Neural cell (in vitro differentiated cells): Measurements from ENCODE around the gene CSNK1A1L. TPM values are rescaled to one million over a fixed set of nuclear protein-coding genes. Genes with fewer than 3 reads are reported as not detected.

Experiments used
- H2AFZ ChIP-seq: fragments of 200-600, 300-800 bp; sonication (generic), shearing (Covaris generic); 2 replicates; pipeline ENCODE4 v1.6.0; 2014; ENCODE audit warnings: low read depth, mild to moderate bottlenecking, antibody characterized with exemption, low read length, moderate library complexity
- H3F3A ChIP-seq: fragments of 200-600 bp; shearing (Covaris generic); 2 replicates; pipeline ENCODE4 v1.6.1; 2016; ENCODE audit warnings: mild to moderate bottlenecking, moderate library complexity, mixed read lengths, antibody characterized with exemption, low read length; ENCODE audit not compliant: insufficient read depth, poor library complexity, severe bottlenecking
- H3K27ac ChIP-seq: fragments of 200-600, 300-800 bp; sonication (generic), shearing (Covaris generic); 2 replicates; pipeline ENCODE4 v1.5.1; 2014; ENCODE audit warnings: mild to moderate bottlenecking, low read length, moderate library complexity
- H3K27me3 ChIP-seq: fragments of 300-800, 200-600 bp; sonication (generic), shearing (Covaris generic); 2 replicates; pipeline ENCODE4 v1.6.0; 2014; ENCODE audit warnings: mild to moderate bottlenecking, low read depth, low read length, moderate library complexity; ENCODE audit not compliant: insufficient read depth
- H3K36me3 ChIP-seq: fragments of 300-800, 200-600 bp; sonication (generic), shearing (Covaris generic); 2 replicates; pipeline ENCODE4 v1.5.1; 2014; ENCODE audit warnings: mild to moderate bottlenecking, antibody characterized with exemption, low read length, moderate library complexity; ENCODE audit not compliant: insufficient read depth
- H3K4me2 ChIP-seq: fragments of 300-800, 200-600 bp; sonication (generic), shearing (Covaris generic); 2 replicates; pipeline ENCODE4 v1.6.0; 2014; ENCODE audit warnings: mild to moderate bottlenecking, low read length
- H3K4me3 ChIP-seq: fragments of 300-800, 200-600 bp; sonication (generic), shearing (Covaris generic); 2 replicates; pipeline ENCODE4 v1.5.1; 2014; ENCODE audit warnings: mild to moderate bottlenecking, low read length, moderate library complexity
- H3K79me2 ChIP-seq: fragments of 200-600 bp; shearing (Covaris generic); replicated peaks from 2 replicates; pipeline ENCODE4 v1.6.0; 2014; ENCODE audit warnings: mild to moderate bottlenecking, low read length, moderate library complexity; ENCODE audit not compliant: insufficient read depth
- H3K9ac ChIP-seq: fragments of 300-800, 200-600 bp; sonication (generic), shearing (Covaris generic); 2 replicates; pipeline ENCODE4 v1.6.1; 2016; ENCODE audit warnings: mild to moderate bottlenecking, low read length, mixed read lengths
- H3K9me2 ChIP-seq: fragments of 200-600 bp; shearing (Covaris generic); 2 replicates; pipeline ENCODE4 v1.6.1; 2016; ENCODE audit warnings: mild to moderate bottlenecking, low read length, mixed read lengths; ENCODE audit not compliant: insufficient read depth
- H3K9me3 ChIP-seq: fragments of 200-600, 300-800 bp; sonication (generic), shearing (Covaris generic); 2 replicates; pipeline ENCODE4 v1.6.1; 2016; ENCODE audit warnings: mild to moderate bottlenecking, mixed run types, low read length, moderate library complexity, mixed read lengths
- H4K20me1 ChIP-seq: fragments of 200-600 bp; shearing (Covaris generic); 2 replicates; pipeline ENCODE4 v1.6.1; 2016; ENCODE audit warnings: mild to moderate bottlenecking, mixed run types; ENCODE audit not compliant: insufficient read depth
- CTCF ChIP-seq: fragments of 450-650 bp; IDR thresholded peaks from 2 replicates; pipeline ENCODE4 v1.5.1; 2014; ENCODE audit warnings: antibody characterized with exemption, mild to moderate bottlenecking, moderate library complexity; ENCODE audit not compliant: poor library complexity, severe bottlenecking
- EP300 ChIP-seq: fragments of 450-650 bp; conservative IDR thresholded peaks from 2 replicates; pipeline ENCODE4 v1.6.1; 2014; ENCODE audit warnings: antibody characterized with exemption, mild to moderate bottlenecking, moderate library complexity; ENCODE audit not compliant: poor library complexity, severe bottlenecking
- EZH2 ChIP-seq: fragments of 200-600, 300-800 bp; shearing (Covaris generic), sonication (generic); IDR thresholded peaks from 2 replicates; pipeline ENCODE4 v1.6.1; 2014; ENCODE audit warnings: antibody characterized with exemption, low read length, borderline replicate concordance, mild to moderate bottlenecking; ENCODE audit not compliant: insufficient read depth, poor library complexity, severe bottlenecking
- MXI1 ChIP-seq: fragments of 450-650 bp; conservative IDR thresholded peaks from 2 replicates; pipeline ENCODE4 v1.6.1; 2014; ENCODE audit warnings: antibody characterized with exemption, mild to moderate bottlenecking; ENCODE audit not compliant: poor library complexity, severe bottlenecking
- POLR2AphosphoS5 ChIP-seq: IDR thresholded peaks from 2 replicates; pipeline ENCODE4 v1.6.1; 2012
- RAD21 ChIP-seq: fragments of 450-650 bp; conservative IDR thresholded peaks from 2 replicates; pipeline ENCODE4 v1.6.1; 2014; ENCODE audit warnings: antibody characterized with exemption, mild to moderate bottlenecking, moderate library complexity
- SMC3 ChIP-seq: fragments of 450-650 bp; conservative IDR thresholded peaks from 2 replicates; pipeline ENCODE4 v1.6.1; 2014; ENCODE audit warnings: antibody characterized with exemption, mild to moderate bottlenecking, moderate library complexity; ENCODE audit not compliant: poor library complexity
- TAF1 ChIP-seq: IDR thresholded peaks from 2 replicates; pipeline ENCODE4 v1.6.1; 2012; ENCODE audit warnings: low read depth
- polyA plus RNA-seq: library from polyadenylated mRNA; depleted of rRNA; stranded (reverse); fragments of >200 nt; gene quantifications from 2 replicates; pipeline ENCODE4 v1.2.3, GENCODE V29; 2014
- TF ChIP-seq, protein P1 (sequence below): IDR thresholded peaks from 2 replicates; pipeline ENCODE4 v1.6.1; 2012; ENCODE audit warnings: borderline replicate concordance

The CSNK1A1L gene
- polyA plus RNA-seq, 1 donor from 2014 or later = not detected

DNA sequence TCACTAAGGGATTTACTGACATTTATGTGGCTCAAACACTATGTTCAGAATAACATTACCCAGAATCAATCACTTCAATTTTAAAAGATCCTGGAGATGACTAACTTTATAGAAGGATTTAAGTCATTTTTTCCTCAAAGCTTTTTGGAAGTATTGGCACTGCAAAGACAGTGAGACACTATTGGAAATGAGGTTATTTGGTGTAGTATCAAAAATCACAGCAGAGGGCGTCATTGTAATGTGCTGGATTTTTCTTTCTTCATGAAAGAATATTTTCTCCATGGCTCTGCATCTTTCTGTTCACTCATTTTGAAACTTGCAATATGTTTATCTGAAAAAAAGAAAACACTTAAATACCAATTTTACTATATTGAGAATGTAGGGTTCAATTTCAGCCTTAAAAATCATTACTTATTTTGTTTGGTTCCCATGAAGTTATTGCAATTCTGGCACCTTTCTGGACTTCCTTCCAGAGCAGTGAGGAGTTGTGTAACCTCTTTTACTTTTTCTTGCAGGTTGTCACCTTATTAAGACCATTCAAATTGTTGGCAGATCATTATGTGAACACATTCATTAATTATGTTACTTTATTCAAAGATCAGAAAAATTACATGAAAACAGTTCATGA lies 3.7 kb upstream of the CSNK1A1L start:
- Histone ChIP-seq H3K9me2 (no peaks in the 10 kb centered on the region), H2AFZ (no peak overlapping the region), H4K20me1 (no peaks in the 10 kb centered on the region), H3K4me2 (no peak overlapping the region), H3K9me3 (no peaks in the 10 kb centered on the region), H3K36me3 (no peaks in the 10 kb centered on the region), H3K79me2 (no peaks in the 10 kb centered on the region), H3K4me3 (no peak overlapping the region), H3K9ac (no peak overlapping the region), H3K27ac (no peak overlapping the region), H3F3A (no peaks in the 10 kb centered on the region), H3K27me3 (no peaks in the 10 kb centered on the region)
- peak; percentile 84 for TF ChIP-seq CTCF
- TF ChIP-seq, protein P1, sequence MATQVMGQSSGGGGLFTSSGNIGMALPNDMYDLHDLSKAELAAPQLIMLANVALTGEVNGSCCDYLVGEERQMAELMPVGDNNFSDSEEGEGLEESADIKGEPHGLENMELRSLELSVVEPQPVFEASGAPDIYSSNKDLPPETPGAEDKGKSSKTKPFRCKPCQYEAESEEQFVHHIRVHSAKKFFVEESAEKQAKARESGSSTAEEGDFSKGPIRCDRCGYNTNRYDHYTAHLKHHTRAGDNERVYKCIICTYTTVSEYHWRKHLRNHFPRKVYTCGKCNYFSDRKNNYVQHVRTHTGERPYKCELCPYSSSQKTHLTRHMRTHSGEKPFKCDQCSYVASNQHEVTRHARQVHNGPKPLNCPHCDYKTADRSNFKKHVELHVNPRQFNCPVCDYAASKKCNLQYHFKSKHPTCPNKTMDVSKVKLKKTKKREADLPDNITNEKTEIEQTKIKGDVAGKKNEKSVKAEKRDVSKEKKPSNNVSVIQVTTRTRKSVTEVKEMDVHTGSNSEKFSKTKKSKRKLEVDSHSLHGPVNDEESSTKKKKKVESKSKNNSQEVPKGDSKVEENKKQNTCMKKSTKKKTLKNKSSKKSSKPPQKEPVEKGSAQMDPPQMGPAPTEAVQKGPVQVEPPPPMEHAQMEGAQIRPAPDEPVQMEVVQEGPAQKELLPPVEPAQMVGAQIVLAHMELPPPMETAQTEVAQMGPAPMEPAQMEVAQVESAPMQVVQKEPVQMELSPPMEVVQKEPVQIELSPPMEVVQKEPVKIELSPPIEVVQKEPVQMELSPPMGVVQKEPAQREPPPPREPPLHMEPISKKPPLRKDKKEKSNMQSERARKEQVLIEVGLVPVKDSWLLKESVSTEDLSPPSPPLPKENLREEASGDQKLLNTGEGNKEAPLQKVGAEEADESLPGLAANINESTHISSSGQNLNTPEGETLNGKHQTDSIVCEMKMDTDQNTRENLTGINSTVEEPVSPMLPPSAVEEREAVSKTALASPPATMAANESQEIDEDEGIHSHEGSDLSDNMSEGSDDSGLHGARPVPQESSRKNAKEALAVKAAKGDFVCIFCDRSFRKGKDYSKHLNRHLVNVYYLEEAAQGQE = no peak
- no peak for TF ChIP-seq MXI1
- TF ChIP-seq SMC3 = peak; percentile 91
- TF ChIP-seq EZH2 = no peak
- no peak for TF ChIP-seq TAF1
- no peak for TF ChIP-seq POLR2AphosphoS5
- peak; percentile 91 for TF ChIP-seq RAD21
- no peak for TF ChIP-seq EP300

- no peak overlapping the region for H3K27ac ChIP-seq
- H2AFZ ChIP-seq = no peak overlapping the region
- H3K9ac ChIP-seq = no peak overlapping the region
- H3K27me3 ChIP-seq = no peaks in the 10 kb centered on the region
- H3K4me3 ChIP-seq = no peak overlapping the region
- H3F3A ChIP-seq = no peaks in the 10 kb centered on the region
- H4K20me1 ChIP-seq = no peaks in the 10 kb centered on the region
- H3K9me2 ChIP-seq = no peaks in the 10 kb centered on the region
- TF ChIP-seq EZH2 = no peak
- no peak for TF ChIP-seq POLR2AphosphoS5
- no peak for TF ChIP-seq SMC3
- TF ChIP-seq RAD21 = no peak
- TF ChIP-seq MXI1 = no peak
- no peak for TF ChIP-seq CTCF
- TF ChIP-seq, protein P1 = no peak
- no peak for TF ChIP-seq TAF1
- no peak for TF ChIP-seq EP300
- H3K9me3 ChIP-seq = no peaks in the 10 kb centered on the region
- no peaks in the 10 kb centered on the region for H3K79me2 ChIP-seq
- H3K36me3 ChIP-seq = no peaks in the 10 kb centered on the region
- H3K4me2 ChIP-seq = no peak overlapping the region
These were observed 2.4 kb upstream of the CSNK1A1L start for GRCh38 chr13:37107868-37108267.
